Keratinocyte (primary cell): Measurements from ENCODE around the gene ZNF407.

Experiments
- CTCF ChIP-seq, 3 experiments: IDR thresholded peaks in 1 of 3; conservative IDR thresholded peaks in 1 of 3; optimal IDR thresholded peaks in 1 of 3; 2 replicates in 2 of 3; 3 replicates in 1 of 3; pipeline versions ENCODE3 to v1.5.1; 2011; ENCODE audit warnings: low read length in 3 of 3, mild to moderate bottlenecking in 3 of 3, moderate library complexity in 2 of 3, control low read depth in 1 of 3, inconsistent platforms in 1 of 3; ENCODE audit not compliant: insufficient read depth in 2 of 3; ENCODE audit errors: extremely low read depth in 1 of 3
- EZH2 ChIP-seq: IDR thresholded peaks from one replicate; pipeline ENCODE4 v1.6.1; 2012; ENCODE audit warnings: inconsistent platforms, mild to moderate bottlenecking, low read length, moderate library complexity

GRCh38 chr18:74946646-74947375 lies 349.1 kb downstream of the ZNF407 start:
- TF ChIP-seq CTCF (optimal IDR thresholded peaks at IDR 0.05 in 1 of 3, IDR thresholded peaks at IDR 0.05 in 1 of 3, conservative IDR thresholded peaks at IDR 0.05 in 1 of 3; ENCODE audit: extremely low read depth in 1 of 3, insufficient read depth in 2 of 3, low read length in 3 of 3), result no peak
- TF ChIP-seq EZH2, result no peak
